Prostate gland (tissue), 2 donors: Measurements from ENCODE around the gene NPAS4.
A peak's percentile ranks its signal among the peaks of the same experiment; 100 is the strongest.

Source experiments
- POLR2AphosphoS5 ChIP-seq: sonication (generic); formaldehyde crosslinking; IDR thresholded peaks from one replicate; pipeline ENCODE4 v1.6.1; 2017; ENCODE audit warnings: antibody characterized with exemption
- TF ChIP-seq, protein P1 (sequence below), 4 experiments: fragments of 200-600 bp in 2 of 4; fragments of 450-650 bp in 2 of 4; sonication (generic) in 2 of 4; IDR thresholded peaks; 1 replicate in 3 of 4; 2 replicates in 1 of 4; pipeline ENCODE4 v1.5.1; 2016 to 2019; ENCODE audit warnings: antibody characterized with exemption in 4 of 4, mild to moderate bottlenecking in 2 of 4, moderate library complexity in 2 of 4

DNA sequence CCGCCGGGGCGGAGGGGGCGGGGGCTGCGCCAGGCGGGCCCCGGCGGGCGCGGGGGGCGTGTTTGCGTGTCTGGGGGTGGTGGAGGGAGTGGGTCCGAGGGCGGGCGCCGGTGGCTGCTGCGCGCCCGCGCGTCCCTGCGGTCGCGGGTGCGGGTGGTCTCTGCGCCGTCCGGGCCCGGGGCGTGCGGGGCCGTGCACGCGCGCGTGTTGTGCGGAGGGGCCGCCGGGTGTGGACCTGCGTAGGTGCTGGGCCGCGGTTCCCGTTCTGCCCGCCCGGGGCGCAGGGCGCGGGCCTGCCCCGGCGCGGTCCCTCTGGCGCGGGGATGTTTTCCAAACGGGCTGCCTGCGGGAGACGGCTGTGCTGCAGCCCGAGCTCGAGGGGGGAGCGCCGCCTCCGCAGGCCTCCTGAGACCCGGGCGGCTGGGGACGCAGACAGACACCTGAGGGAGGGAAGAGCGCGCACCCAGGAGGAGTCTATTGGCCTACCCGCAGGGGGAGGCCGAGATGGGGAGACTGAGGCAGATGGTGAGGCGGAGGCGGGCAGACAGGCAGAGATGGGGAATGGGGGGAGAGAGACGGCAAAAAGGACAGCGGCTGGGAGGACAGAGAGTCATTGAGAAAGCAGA lies 46.3 kb downstream of the NPAS4 start:
- TF ChIP-seq, protein P1, sequence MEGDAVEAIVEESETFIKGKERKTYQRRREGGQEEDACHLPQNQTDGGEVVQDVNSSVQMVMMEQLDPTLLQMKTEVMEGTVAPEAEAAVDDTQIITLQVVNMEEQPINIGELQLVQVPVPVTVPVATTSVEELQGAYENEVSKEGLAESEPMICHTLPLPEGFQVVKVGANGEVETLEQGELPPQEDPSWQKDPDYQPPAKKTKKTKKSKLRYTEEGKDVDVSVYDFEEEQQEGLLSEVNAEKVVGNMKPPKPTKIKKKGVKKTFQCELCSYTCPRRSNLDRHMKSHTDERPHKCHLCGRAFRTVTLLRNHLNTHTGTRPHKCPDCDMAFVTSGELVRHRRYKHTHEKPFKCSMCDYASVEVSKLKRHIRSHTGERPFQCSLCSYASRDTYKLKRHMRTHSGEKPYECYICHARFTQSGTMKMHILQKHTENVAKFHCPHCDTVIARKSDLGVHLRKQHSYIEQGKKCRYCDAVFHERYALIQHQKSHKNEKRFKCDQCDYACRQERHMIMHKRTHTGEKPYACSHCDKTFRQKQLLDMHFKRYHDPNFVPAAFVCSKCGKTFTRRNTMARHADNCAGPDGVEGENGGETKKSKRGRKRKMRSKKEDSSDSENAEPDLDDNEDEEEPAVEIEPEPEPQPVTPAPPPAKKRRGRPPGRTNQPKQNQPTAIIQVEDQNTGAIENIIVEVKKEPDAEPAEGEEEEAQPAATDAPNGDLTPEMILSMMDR (IDR thresholded peaks at IDR 0.05) = peak in 2 of 4 experiments; percentile 40 to 53
- no peak for TF ChIP-seq POLR2AphosphoS5
